ENCODE data around the gene TRPT1. TPM values are rescaled to one million over a fixed set of nuclear protein-coding genes. Genes with fewer than 3 reads are reported as not detected.

The TRPT1 gene
- total RNA-seq, 2 donors from 2014 or later, result 45.6 to 60.4 TPM

GRCh38 chr11:64233913-64234586 lies 8.1 kb upstream of the TRPT1 start, which contains the start of gene VEGFB:
Gene VEGFB (plus strand): TSS chr11:64234584. CDS start chr11:64234834, 250 bp downstream.
- Mint-ChIP-seq H3K4me1 (peaks cover 8% of the 10 kb centered on the region), H3K9me3 (no peaks in the 10 kb centered on the region), H3K27me3 (ENCODE audit: insufficient read depth) (peaks cover 6% of the 10 kb centered on the region), H3K4me3 (peak within 1 kb of the TSS; percentile 68), H3K36me3 (ENCODE audit: low read depth) (peaks cover 15% of the 10 kb centered on the region), H3K27ac (no peak within 1 kb of the TSS)
- no peaks in the 10 kb centered on the region for H3K4me1 ChIP-seq (ENCODE audit: control insufficient read depth, insufficient read depth, low read length)
- WGBS, 2 experiments (ENCODE audit: insufficient coverage in 1 of 2, insufficient read length in 1 of 2), result 5 to 12% methylated on average over 8 to 44 of the region's 62 CpGs
- TF ChIP-seq CTCF (conservative IDR thresholded peaks at IDR 0.05), result peak; percentile 9
- H3K27ac ChIP-seq (ENCODE audit: low read depth, low read length), result no peak within 1 kb of the TSS
- no peak within 1 kb of the TSS for H3K9ac ChIP-seq (ENCODE audit: extremely low read depth, low read length, poor library complexity, severe bottlenecking)
- no peaks in the 10 kb centered on the region for H3K27me3 ChIP-seq (ENCODE audit: control insufficient read depth, insufficient read depth, low read length, poor library complexity, severe bottlenecking)
- H3K9me3 ChIP-seq (ENCODE audit: control insufficient read depth, low read length), result no peaks in the 10 kb centered on the region
- peak within 1 kb of the TSS; percentile 83 for H3K4me3 ChIP-seq (ENCODE audit: low read length)
- peaks cover 9% of the 10 kb centered on the region for H3K36me3 ChIP-seq (ENCODE audit: control insufficient read depth, insufficient read depth, low read length)
- DNase-seq, result peak; percentile 79

DNA sequence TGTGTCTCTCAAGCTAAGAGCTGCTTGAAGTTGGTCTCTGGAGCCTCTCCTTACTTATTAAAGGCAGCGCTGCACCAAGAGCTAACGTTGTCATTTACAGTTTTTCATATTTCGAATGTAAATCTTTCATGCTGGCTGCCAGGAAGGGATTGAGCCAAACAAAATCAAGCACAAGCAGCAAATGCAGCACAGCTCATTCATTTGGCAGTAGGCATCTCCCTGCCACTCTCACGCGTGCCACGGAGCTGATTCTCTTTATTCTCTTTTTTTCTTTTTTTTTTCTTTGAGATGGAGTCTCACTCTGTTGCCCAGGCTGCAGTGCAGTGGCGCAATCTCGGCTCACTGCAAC lies 7.0 kb upstream of the TRPT1 start:
- no peak overlapping the region for H3K4me3 Mint-ChIP-seq
- H3K9ac ChIP-seq (ENCODE audit: extremely low read depth, low read length, poor library complexity, severe bottlenecking), result no peak overlapping the region
- no peaks in the 10 kb centered on the region for H3K9me3 Mint-ChIP-seq
- no peaks in the 10 kb centered on the region for H3K27me3 ChIP-seq (ENCODE audit: control insufficient read depth, insufficient read depth, low read length, poor library complexity, severe bottlenecking)
- no peaks in the 10 kb centered on the region for H3K4me1 ChIP-seq (ENCODE audit: control insufficient read depth, insufficient read depth, low read length)
- H3K27ac Mint-ChIP-seq, result no peak overlapping the region
- H3K9me3 ChIP-seq (ENCODE audit: control insufficient read depth, low read length), result no peaks in the 10 kb centered on the region
- H3K4me3 ChIP-seq (ENCODE audit: low read length), result no peak overlapping the region
- 95 to 96% methylated on average over 8 of the region's 8 CpGs for WGBS, 2 experiments (ENCODE audit: insufficient coverage in 1 of 2, insufficient read length in 1 of 2)
- peaks cover 6% of the 10 kb centered on the region for H3K36me3 Mint-ChIP-seq (ENCODE audit: low read depth)
- TF ChIP-seq CTCF (conservative IDR thresholded peaks at IDR 0.05), result no peak
- peaks cover 3% of the 10 kb centered on the region for H3K36me3 ChIP-seq (ENCODE audit: control insufficient read depth, insufficient read depth, low read length)
- DNase-seq, result no peak
- H3K27ac ChIP-seq (ENCODE audit: low read depth, low read length), result no peak overlapping the region
- peaks cover 6% of the 10 kb centered on the region for H3K27me3 Mint-ChIP-seq (ENCODE audit: insufficient read depth)
- H3K4me1 Mint-ChIP-seq, result peaks cover 8% of the 10 kb centered on the region

- H3K9me3 ChIP-seq (ENCODE audit: control insufficient read depth, low read length), result no peaks in the 10 kb centered on the region
- peaks cover 10% of the 10 kb centered on the region for H3K4me1 Mint-ChIP-seq
- no peak for DNase-seq
- H3K4me1 ChIP-seq (ENCODE audit: control insufficient read depth, insufficient read depth, low read length), result no peaks in the 10 kb centered on the region
- H3K27me3 ChIP-seq (ENCODE audit: control insufficient read depth, insufficient read depth, low read length, poor library complexity, severe bottlenecking), result no peaks in the 10 kb centered on the region
- H3K27ac ChIP-seq (ENCODE audit: low read depth, low read length), result no peak overlapping the region
- H3K4me3 Mint-ChIP-seq, result peak overlapping the region; percentile 72
- no peak overlapping the region for H3K9ac ChIP-seq (ENCODE audit: extremely low read depth, low read length, poor library complexity, severe bottlenecking)
- no peaks in the 10 kb centered on the region for H3K9me3 Mint-ChIP-seq
- no peak overlapping the region for H3K4me3 ChIP-seq (ENCODE audit: low read length)
- WGBS, 2 experiments (ENCODE audit: insufficient coverage in 1 of 2, insufficient read length in 1 of 2), result 88 to 92% methylated on average over 5 to 15 of the region's 15 CpGs
- H3K27me3 Mint-ChIP-seq (ENCODE audit: insufficient read depth), result peaks cover 6% of the 10 kb centered on the region
- no peak overlapping the region for H3K27ac Mint-ChIP-seq
- no peaks in the 10 kb centered on the region for H3K36me3 Mint-ChIP-seq (ENCODE audit: low read depth)
- TF ChIP-seq CTCF (conservative IDR thresholded peaks at IDR 0.05), result no peak
- H3K36me3 ChIP-seq (ENCODE audit: control insufficient read depth, insufficient read depth, low read length), result peaks cover 3% of the 10 kb centered on the region
These were observed 6.4 kb upstream of the TRPT1 start for GRCh38 chr11:64232182-64232966.
